ENCODE data around the gene CRKL.
"Not testable (repeated sequence)": the region's sequence is repeated elsewhere in the genome, so short reads cannot be mapped to it uniquely, and the experiment has no call there.

The CRKL gene

DNA sequence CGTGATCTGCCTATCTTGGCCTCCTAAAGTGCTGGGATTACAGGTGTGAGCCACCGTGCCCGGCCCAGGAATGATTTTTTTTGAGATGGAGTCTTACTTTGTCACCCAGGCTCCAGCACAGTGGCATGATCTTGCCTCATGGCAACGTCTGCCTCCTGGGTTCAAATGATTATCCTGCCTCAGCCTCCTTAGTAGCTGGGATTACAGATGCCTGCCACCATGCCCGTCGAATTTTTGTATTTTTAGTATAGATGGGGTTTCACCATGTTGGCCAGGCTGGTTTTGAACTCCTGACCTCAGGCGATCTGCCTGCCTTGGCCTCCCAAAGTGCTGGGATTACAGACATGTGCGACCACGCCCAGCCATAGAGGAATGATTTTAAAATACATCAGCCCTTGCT, 17.8 kb downstream of the CRKL start:
- DNase-seq, result not testable (repeated sequence)

DNA sequence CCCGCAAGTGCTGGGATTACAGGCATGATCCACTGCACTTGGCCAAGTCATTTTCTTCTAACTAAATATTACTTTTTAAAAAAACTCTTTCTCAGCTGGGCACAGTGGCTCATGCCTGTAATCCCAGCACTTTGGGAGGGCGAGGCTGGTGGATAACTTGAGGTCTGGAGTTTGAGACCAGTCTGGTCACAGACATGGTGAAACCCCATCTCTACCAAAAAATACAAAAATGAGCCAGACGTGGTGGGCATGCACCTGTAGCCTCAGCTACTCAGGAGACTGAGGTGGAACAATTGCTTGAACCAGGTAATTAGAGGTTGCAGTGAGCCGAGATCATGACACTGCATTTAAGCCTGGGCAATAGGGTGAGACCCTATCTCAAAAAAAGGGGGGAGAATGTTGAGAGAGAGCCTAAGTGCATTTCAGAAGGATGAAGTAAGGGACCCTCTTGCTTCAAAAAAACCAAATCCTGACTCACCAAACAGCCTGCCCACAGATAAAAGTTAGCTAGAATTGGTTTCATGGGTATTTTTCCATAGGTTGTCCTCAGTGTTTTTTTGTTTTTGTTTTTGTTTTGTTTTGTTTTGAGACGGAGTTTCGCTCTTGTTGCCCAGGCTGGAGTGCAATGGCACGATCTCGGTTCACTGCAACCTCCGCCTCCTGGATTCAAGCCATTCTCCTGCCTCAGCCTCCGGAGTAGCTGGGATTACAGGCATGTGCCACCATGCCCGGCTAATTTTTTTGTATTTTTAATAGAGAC, 18.8 kb downstream of the CRKL start:
- DNase-seq, result not testable (repeated sequence)

GRCh38 chr22:20937031-20937793, 20.0 kb downstream of the CRKL start:
- DNase-seq, result no peak

- no peak for DNase-seq
These were observed 20.8 kb downstream of the CRKL start for GRCh38 chr22:20937794-20938671.

DNA sequence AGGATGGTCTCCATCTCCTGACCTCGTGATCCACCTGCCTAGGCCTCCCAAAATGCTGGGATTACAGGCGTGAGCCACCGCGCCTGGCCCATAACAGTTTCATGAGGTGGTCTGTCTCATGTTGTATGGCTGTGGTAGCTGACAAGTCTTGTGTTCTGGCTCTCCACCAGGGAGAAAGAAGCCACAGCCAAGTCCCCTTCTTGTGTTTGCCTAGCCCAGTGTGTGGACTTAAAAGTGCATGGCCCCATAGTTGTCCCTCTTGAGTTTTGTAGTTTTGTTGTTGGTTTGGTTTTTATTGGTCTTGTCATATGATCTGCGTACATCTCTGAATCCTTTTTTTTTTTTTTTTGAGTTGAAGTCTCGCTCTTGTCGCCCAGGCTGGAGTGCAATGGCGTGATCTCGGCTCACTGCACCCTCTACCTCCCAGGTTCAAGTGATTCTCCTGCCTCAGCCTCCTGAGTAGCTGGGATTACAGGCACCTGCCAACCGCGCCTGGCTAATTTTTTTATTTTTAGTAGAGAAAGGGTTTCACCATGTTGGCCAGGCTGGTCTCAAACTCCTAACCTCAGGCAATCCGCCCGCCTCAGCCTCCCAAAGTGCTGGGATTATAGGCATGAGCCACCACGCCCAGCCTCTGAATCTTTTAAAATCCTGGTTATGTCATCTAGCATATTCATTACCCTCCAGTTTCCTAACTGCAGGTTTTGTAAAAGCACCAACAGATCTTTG, 22.4 kb downstream of the CRKL start:
- DNase-seq, result not testable (repeated sequence)

- peak; percentile 40 for DNase-seq
These were observed 23.0 kb downstream of the CRKL start for GRCh38 chr22:20940186-20940651.

GRCh38 chr22:20940904-20941385, 23.7 kb downstream of the CRKL start:
- DNase-seq, result no peak

GRCh38 chr22:20942203-20942902, 25.1 kb downstream of the CRKL start:
- DNase-seq, result not testable (repeated sequence)

DNA sequence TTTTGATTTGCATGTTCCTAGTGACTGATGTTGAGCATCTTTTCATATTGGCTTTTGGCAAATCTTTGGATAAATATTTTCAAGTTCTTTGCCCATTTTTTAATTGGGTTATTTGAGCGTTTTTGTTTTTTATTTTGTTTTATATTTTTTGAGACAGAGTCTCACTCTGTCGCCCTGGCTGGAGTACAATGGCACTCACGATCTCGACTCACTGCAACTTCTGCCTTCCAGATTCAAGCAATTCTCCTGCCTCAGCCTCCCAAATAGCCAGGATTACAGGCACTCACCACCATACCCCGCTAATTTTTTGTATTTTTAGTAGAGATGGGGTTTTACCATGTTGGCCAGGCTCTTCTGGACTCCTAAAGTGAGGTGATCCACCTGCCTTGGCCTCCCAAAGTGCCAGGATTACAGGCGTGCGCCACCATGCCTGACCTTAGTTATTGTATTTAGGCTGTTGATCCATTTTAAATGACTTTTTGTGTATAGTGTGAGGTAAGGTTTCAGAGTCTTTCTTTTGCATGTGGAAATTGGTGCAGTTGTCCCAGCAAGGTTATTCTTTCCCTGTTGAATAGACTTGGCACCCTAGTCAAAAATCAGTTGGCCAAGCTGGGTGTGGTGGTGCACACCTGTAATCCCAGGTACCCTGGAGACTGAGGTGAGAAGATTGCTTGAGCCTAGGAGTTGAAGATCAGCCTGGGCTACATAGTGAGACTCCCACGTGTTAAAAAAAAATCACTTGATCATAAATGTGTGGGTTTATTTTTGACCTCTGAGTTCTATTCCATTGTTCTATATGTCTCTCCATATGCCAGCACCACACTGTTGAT, 26.1 kb downstream of the CRKL start:
- DNase-seq, result no peak

- no peak for DNase-seq
These were observed 26.8 kb downstream of the CRKL start for GRCh38 chr22:20944042-20944441.

DNA sequence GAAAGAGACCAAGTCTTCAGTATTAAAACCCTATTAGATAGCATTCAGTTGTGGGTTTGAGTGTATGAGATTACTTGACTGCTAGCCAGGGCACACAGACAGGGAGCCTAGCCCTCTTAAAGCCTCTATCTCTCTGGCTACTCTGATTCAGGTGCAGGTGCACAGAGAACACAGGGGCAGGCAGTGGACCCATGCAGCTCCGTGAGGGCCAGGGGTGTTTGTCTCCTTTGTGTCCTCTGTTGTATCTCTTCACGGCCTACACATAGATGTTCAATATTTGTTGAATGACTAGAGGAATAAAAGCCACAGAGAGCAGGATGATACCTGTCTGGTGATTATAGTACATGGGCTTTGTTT, 28.3 kb downstream of the CRKL start:
- DNase-seq, result no peak

DNA sequence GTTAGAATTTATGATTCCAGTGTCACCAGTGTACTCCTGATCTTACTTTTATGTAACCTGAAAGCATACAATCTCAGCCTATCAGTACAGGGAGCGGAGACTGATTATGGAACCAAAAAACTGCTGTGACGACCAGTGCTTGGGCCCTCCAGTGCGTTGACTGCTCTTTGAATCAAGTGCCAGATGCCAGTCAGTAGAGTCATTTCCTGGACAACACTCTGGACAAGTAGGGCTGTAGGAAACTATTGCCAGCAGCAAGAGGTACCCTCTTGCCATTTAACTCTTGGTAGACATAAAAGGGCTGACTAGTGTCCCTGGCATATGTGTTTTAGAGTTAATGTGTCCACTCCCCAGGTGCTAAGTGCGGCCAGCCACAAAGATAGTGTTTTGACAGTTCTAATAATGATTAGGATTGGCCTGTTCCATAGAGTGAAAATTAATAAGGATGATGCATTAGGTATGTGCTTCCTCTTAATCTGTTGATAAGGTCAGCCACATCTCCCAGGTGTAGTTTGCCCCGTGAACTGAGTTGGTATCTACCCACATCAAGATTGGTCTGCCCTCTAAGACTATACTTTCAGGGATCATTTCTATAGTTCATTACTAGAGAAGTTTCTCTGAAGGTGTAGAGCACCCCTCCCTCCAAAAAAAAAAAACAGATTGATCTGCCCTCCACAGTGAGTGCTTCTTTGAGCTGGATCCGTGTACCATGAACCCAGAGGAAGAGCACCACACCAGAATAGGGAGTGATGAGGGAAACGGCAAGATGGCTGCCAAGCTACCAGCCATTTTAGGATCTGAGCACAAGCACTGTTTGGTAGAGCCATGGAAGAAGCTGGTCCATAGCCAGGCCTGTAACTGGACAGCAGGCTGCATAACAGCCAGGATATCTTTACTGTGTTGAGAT, 29.1 kb downstream of the CRKL start:
- no peak for DNase-seq

DNA sequence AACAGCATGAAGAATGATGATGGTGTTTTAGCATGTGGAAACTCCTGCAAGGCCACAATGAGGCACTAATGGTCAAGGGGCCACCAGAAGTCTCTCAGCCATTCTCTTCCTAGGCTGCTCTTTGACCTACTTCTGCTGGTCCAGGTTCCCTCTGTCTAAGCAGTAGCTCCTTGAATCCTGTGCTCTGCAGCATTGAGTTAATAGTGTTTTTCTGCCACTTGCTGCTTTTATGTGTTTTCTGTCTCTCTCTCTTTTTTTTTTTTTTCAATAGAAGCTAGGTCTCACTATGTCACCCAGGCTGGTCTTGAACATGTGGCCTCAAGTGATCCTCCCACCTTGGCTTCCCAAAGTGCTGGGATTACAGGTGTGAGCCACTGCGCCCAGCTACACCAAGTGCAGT, 29.8 kb downstream of the CRKL start:
- DNase-seq, result no peak

DNA sequence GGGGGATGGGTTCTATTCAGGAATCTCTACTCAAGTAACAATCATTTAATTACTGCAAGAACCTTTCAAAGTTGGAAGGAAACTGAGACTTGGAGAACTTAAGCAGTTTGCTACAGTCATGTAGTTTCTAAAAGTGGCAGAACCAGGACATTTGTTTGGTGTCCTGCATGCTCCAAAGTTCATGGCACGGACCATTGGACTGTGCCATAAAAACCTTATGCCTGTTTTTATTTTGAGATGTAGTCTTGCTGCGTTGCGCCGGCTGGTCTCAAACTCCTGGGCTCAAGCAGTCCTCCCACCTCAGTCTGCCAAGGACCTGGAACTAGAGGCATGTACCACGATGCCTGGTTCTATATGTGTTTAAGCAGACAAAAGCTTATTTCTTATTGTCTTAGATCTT, 31.2 kb downstream of the CRKL start:
- DNase-seq, result no peak

- DNase-seq, result no peak
These were observed 31.8 kb downstream of the CRKL start for GRCh38 chr22:20948989-20949388.

- DNase-seq, result no peak
These were observed 32.5 kb downstream of the CRKL start for GRCh38 chr22:20949698-20950183.

GRCh38 chr22:20951151-20951931, 34.1 kb downstream of the CRKL start:
- no peak for DNase-seq

DNA sequence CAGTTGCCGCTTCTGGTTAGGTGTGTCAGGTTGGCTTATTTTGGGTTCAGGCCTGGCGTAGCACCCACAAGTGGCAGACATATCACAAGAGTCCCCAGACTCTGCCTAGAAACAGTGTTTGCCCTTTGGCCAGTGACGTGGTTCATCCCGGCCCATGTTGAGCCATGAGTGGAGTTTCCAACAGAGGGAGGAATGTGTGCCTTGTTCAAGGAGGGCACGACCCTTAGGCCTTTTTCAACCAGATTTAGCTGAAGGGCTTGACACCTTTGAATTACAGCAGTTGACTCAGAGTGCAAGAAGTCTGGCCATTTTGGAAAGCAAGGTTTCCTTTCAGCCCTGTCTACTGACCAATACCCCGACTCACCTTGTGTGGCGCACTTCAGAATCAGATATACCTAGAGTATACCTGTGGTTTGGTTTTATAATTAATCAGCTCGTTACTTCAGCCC, 34.7 kb downstream of the CRKL start:
- DNase-seq, result no peak
